ENCODE results near the gene PROS1. TPM values are rescaled to one million over a fixed set of nuclear protein-coding genes. Genes with fewer than 3 reads are reported as not detected.

PROS1 gene
- total RNA-seq, 2 experiments from 2014 or later = 0.09 TPM; not detected in 1

- Histone ChIP-seq H3K4me3 (ENCODE audit: low read depth, low read length, poor library complexity, severe bottlenecking) (no peak overlapping the region), H3K4me1 (ENCODE audit: insufficient read depth, low read length, poor library complexity, severe bottlenecking) (peaks cover 4% of the 10 kb centered on the region), H3K4me2 (ENCODE audit: low read length) (no peak overlapping the region), H3K9me2 (ENCODE audit: insufficient read depth, low read length) (no peaks in the 10 kb centered on the region), H3K27ac (ENCODE audit: low read depth, low read length, poor library complexity, severe bottlenecking) (no peak overlapping the region), H3K9me3 (ENCODE audit: low read length) (no peaks in the 10 kb centered on the region), H2AFZ (ENCODE audit: low read length) (no peak overlapping the region), H3K36me3 (ENCODE audit: insufficient read depth, low read length) (no peaks in the 10 kb centered on the region; the same call in 1 of the 2 replicates), H3K79me2 (ENCODE audit: insufficient read depth, low read depth, low read length) (no peaks in the 10 kb centered on the region), H4K20me1 (ENCODE audit: insufficient read depth, low read length) (no peaks in the 10 kb centered on the region)
- ChIA-PET POLR2A (interaction anchor here (0.6 to 2.2 kb wide), 4 partner anchors 14 to 635 kb away, joined by 3 to 7 read pairs (median 4); partner anchors contain the start of genes DHFR2 and NSUN3), CTCF (ENCODE audit: unreplicated experiment) (interaction anchor here (0.8 kb wide), 1 partner anchor 13 kb away, joined by 3 read pairs; no protein-coding TSS in a partner anchor)
- TF ChIP-seq CTCF (conservative IDR thresholded peaks at IDR 0.05; ENCODE audit: low read length) = no peak
- TF ChIP-seq EZH2phosphoT487 (IDR thresholded peaks at IDR 0.05; ENCODE audit: borderline replicate concordance, low read depth, low read length) = no peak
- no peak for DNase-seq (ENCODE audit: low spot score)
- intact Hi-C loops (cut with micrococcal nuclease; ENCODE audit: unreplicated experiment) = no loop called here
- no TSS peak for BruUV-seq (replicated peaks)
Measured at GRCh38 chr3:94011233-94011711, 37.6 kb upstream of the PROS1 start.

- Histone ChIP-seq H3K9me3 (ENCODE audit: low read length) (no peaks in the 10 kb centered on the region), H3K79me2 (ENCODE audit: insufficient read depth, low read depth, low read length) (no peaks in the 10 kb centered on the region), H4K20me1 (ENCODE audit: insufficient read depth, low read length) (no peaks in the 10 kb centered on the region), H3K36me3 (ENCODE audit: insufficient read depth, low read length) (no peaks in the 10 kb centered on the region; the same call in 1 of the 2 replicates), H3K27ac (ENCODE audit: low read depth, low read length, poor library complexity, severe bottlenecking) (no peak overlapping the region), H3K9me2 (ENCODE audit: insufficient read depth, low read length) (no peaks in the 10 kb centered on the region), H3K4me2 (ENCODE audit: low read length) (no peak overlapping the region), H3K4me1 (ENCODE audit: insufficient read depth, low read length, poor library complexity, severe bottlenecking) (no peaks in the 10 kb centered on the region), H2AFZ (ENCODE audit: low read length) (no peak overlapping the region), H3K4me3 (ENCODE audit: low read depth, low read length, poor library complexity, severe bottlenecking) (no peak overlapping the region)
- BruUV-seq (replicated peaks) = no TSS peak
- CTCF ChIA-PET (ENCODE audit: unreplicated experiment) = no interaction called here
- no peak for TF ChIP-seq CTCF (conservative IDR thresholded peaks at IDR 0.05; ENCODE audit: low read length)
- no peak for TF ChIP-seq EZH2phosphoT487 (IDR thresholded peaks at IDR 0.05; ENCODE audit: borderline replicate concordance, low read depth, low read length)
- POLR2A ChIA-PET = interaction anchor here (2.2 kb wide), 1 partner anchor 53 kb away, joined by 7 read pairs; the partner anchor contains the start of genes DHFR2 and NSUN3
- no peak for DNase-seq (ENCODE audit: low spot score)
- intact Hi-C loops (cut with micrococcal nuclease; ENCODE audit: unreplicated experiment) = loop anchor here (10.0 kb wide), 1 partner anchor 65 kb away; no protein-coding TSS in a partner anchor
Measured at GRCh38 chr3:94009608-94010007, 35.9 kb upstream of the PROS1 start.

GRCh38 chr3:94008253-94008652 is 34.6 kb upstream of the PROS1 start:
- DNase-seq (ENCODE audit: low spot score) = no peak
- H2AFZ ChIP-seq (ENCODE audit: low read length) = no peak overlapping the region
- H3K9me2 ChIP-seq (ENCODE audit: insufficient read depth, low read length) = no peaks in the 10 kb centered on the region
- H3K9me3 ChIP-seq (ENCODE audit: low read length) = no peaks in the 10 kb centered on the region
- no peaks in the 10 kb centered on the region for H3K4me1 ChIP-seq (ENCODE audit: insufficient read depth, low read length, poor library complexity, severe bottlenecking)
- BruUV-seq (replicated peaks) = no TSS peak
- H3K79me2 ChIP-seq (ENCODE audit: insufficient read depth, low read depth, low read length) = no peaks in the 10 kb centered on the region
- H4K20me1 ChIP-seq (ENCODE audit: insufficient read depth, low read length) = no peaks in the 10 kb centered on the region
- H3K4me2 ChIP-seq (ENCODE audit: low read length) = no peak overlapping the region
- no peak overlapping the region for H3K4me3 ChIP-seq (ENCODE audit: low read depth, low read length, poor library complexity, severe bottlenecking)
- H3K27ac ChIP-seq (ENCODE audit: low read depth, low read length, poor library complexity, severe bottlenecking) = no peak overlapping the region
- POLR2A ChIA-PET = interaction anchor here (0.6 to 1.0 kb wide), 5 partner anchors 9 to 109 kb away, joined by 3 to 4 read pairs (median 3); no protein-coding TSS in a partner anchor
- intact Hi-C loops (cut with micrococcal nuclease; ENCODE audit: unreplicated experiment) = loop anchor here (10.0 kb wide), 1 partner anchor 63 kb away; no protein-coding TSS in a partner anchor
- no peaks in the 10 kb centered on the region; the same call in 1 of the 2 replicates for H3K36me3 ChIP-seq (ENCODE audit: insufficient read depth, low read length)
- CTCF ChIA-PET (ENCODE audit: unreplicated experiment) = no interaction called here
- TF ChIP-seq CTCF (conservative IDR thresholded peaks at IDR 0.05; ENCODE audit: low read length) (no peak), EZH2phosphoT487 (IDR thresholded peaks at IDR 0.05; ENCODE audit: borderline replicate concordance, low read depth, low read length) (no peak)
